Hepatocyte (in vitro differentiated cells): ENCODE data around the gene CAPN13.

ENCODE experiments used
- CTCF ChIP-seq: fragments of 200-600 bp; sonication (generic); IDR thresholded peaks from 2 replicates; pipeline ENCODE4 v1.5.1; 2016; ENCODE audit warnings: antibody characterized with exemption, mild to moderate bottlenecking; ENCODE audit not compliant: poor library complexity
- EZH2phosphoT487 ChIP-seq: fragments of 200-600 bp; sonication (generic); IDR thresholded peaks from one replicate; pipeline ENCODE4 v1.6.1; 2018; ENCODE audit warnings: antibody characterized with exemption, mild to moderate bottlenecking, low read depth, moderate library complexity; ENCODE audit not compliant: unreplicated experiment, severe bottlenecking

DNA sequence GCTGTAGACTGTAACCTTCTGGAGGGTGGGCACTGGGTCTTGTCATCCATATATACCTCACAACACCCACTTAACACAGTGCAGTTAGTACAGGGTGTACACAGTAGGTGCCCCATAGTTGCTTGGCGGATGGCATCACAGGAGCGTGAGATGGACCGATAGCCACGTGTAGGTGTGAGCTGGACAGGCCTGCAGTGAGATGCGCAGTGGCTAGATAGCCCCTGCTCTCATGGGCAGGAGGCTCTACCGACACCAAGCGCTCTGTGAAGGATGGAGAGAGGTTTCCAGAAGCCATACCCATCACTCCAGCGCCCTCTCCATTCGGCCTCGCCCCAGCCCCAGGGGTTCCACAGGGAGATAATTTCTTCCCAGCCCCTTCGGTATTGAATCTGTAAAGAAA is 49.5 kb downstream of the CAPN13 start:
- TF ChIP-seq CTCF (no peak), EZH2phosphoT487 (no peak)
